Left hindlimb (tissue), 1 donor: Measurements from ENCODE around the gene HDHD2.

ENCODE experiments used
- DNase-seq: peaks from one replicate; pipeline ENCODE4 v3.0.0-alpha.2; 2018

Gene HDHD2

GRCh38 chr18:47143899-47144485 lies 6.3 kb downstream of the HDHD2 start:
- no peak for DNase-seq

- no peak for DNase-seq
Measured at GRCh38 chr18:47143153-47143552, 7.1 kb downstream of the HDHD2 start.

GRCh38 chr18:47141289-47141688 lies 9.0 kb downstream of the HDHD2 start:
- no peak for DNase-seq

GRCh38 chr18:47121146-47121545 lies 29.2 kb downstream of the HDHD2 start:
- DNase-seq = no peak

- no peak for DNase-seq
Measured at GRCh38 chr18:47120428-47120827, 29.9 kb downstream of the HDHD2 start.

- DNase-seq = no peak
Measured at GRCh38 chr18:47118981-47119380, 31.3 kb downstream of the HDHD2 start.

GRCh38 chr18:47115205-47115604 lies 35.1 kb downstream of the HDHD2 start:
- no peak for DNase-seq

GRCh38 chr18:47113796-47114540 lies 36.3 kb downstream of the HDHD2 start:
- DNase-seq = no peak

GRCh38 chr18:47110492-47111274 lies 39.6 kb downstream of the HDHD2 start:
- DNase-seq = no peak

GRCh38 chr18:47109720-47110119 lies 40.6 kb downstream of the HDHD2 start:
- no peak for DNase-seq

GRCh38 chr18:47108998-47109405 lies 41.3 kb downstream of the HDHD2 start:
- DNase-seq = no peak

GRCh38 chr18:47108373-47108772 lies 41.9 kb downstream of the HDHD2 start:
- DNase-seq = no peak

- peak; percentile 37 for DNase-seq
Measured at GRCh38 chr18:47100212-47100831, 50.0 kb downstream of the HDHD2 start.

GRCh38 chr18:47095810-47096209 lies 54.5 kb downstream of the HDHD2 start:
- no peak for DNase-seq

GRCh38 chr18:47087676-47088075 lies 62.6 kb downstream of the HDHD2 start:
- DNase-seq = no peak

GRCh38 chr18:47081578-47081977 lies 68.7 kb downstream of the HDHD2 start:
- DNase-seq = no peak

- DNase-seq = no peak
Measured at GRCh38 chr18:47080872-47081271, 69.4 kb downstream of the HDHD2 start.

GRCh38 chr18:47077111-47077510 lies 73.2 kb downstream of the HDHD2 start:
- DNase-seq = no peak

- no peak for DNase-seq
Measured at GRCh38 chr18:47075098-47075883, 75.0 kb downstream of the HDHD2 start.

- DNase-seq = no peak
Measured at GRCh38 chr18:47067648-47068047, 82.7 kb downstream of the HDHD2 start.

- no peak for DNase-seq
Measured at GRCh38 chr18:47063096-47063495, 87.2 kb downstream of the HDHD2 start.

- DNase-seq = no peak
Measured at GRCh38 chr18:47062471-47062870, 87.8 kb downstream of the HDHD2 start.
